Mucosa of stomach (tissue), 1 donor: Measurements from ENCODE around the gene SLU7.
"Not testable (repeated sequence)": the region's sequence is repeated elsewhere in the genome, so short reads cannot be mapped to it uniquely, and the experiment has no call there.

ENCODE experiments used
- H3K27me3 ChIP-seq: one replicate; pipeline ENCODE4 v1.7.0; 2013; ENCODE audit warnings: mild to moderate bottlenecking, low read length; ENCODE audit not compliant: control insufficient read depth, insufficient read depth
- H3K36me3 ChIP-seq: one replicate; pipeline ENCODE4 v1.7.0; 2013; ENCODE audit warnings: low read length; ENCODE audit not compliant: control insufficient read depth, insufficient read depth
- H3K4me1 ChIP-seq: one replicate; pipeline ENCODE4 v1.7.0; 2013; ENCODE audit warnings: mild to moderate bottlenecking, low read length; ENCODE audit not compliant: control insufficient read depth, insufficient read depth
- H3K4me3 ChIP-seq: one replicate; pipeline ENCODE4 v1.7.0; 2013; ENCODE audit warnings: low read length
- H3K9ac ChIP-seq: one replicate; pipeline ENCODE4 v1.7.0; 2013; ENCODE audit warnings: mild to moderate bottlenecking, low read length, moderate library complexity
- H3K9me3 ChIP-seq: one replicate; pipeline ENCODE4 v1.7.0; 2013; ENCODE audit warnings: mild to moderate bottlenecking, low read length, moderate library complexity; ENCODE audit not compliant: control insufficient read depth
- donor health status: Pancreatic carcinoma.

Gene SLU7

DNA sequence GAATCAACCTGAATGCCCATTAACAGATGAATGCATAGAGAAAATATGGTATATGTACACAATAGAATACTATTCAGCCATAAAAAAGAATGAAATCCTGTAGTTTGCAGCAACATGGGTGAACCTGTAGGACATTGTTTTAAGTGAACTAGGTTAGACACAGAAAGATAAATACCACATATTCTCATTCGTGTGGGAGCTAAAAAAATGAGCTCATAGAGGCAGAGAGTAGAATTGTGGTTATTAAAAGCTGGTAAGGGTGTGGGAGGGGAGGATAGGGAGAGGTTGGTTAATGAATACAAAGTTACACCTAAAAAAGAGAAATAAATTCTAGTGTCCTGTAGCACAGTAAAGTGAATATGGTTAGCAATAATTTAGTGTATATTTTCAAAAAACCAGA is 26.3 kb upstream of the SLU7 start:
- no peak overlapping the region for H3K4me3 ChIP-seq
- H3K9ac ChIP-seq: no peak overlapping the region
- no peaks in the 10 kb centered on the region for H3K9me3 ChIP-seq
- no peaks in the 10 kb centered on the region for H3K36me3 ChIP-seq
- H3K27me3 ChIP-seq: no peaks in the 10 kb centered on the region
- H3K4me1 ChIP-seq: no peaks in the 10 kb centered on the region

DNA sequence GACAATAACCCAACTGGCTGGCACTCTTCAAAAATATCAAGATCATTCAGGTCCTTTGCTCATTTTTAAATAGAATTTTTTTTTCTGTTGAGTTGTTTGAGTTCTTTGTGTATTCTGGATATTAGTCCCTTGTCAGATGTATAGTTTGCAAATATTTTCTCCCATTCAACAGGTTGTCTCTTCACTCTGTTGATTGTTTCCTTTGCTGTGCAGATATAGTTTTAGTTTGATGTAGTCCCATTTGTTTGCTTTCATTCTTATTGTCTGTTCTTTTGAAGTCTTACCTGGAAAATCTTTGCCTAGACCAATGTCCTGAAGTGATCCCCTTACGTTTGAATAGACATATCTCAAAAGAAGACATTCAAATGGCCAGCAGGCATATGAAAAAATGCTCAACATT is 25.5 kb upstream of the SLU7 start:
- no peaks in the 10 kb centered on the region for H3K4me1 ChIP-seq

DNA sequence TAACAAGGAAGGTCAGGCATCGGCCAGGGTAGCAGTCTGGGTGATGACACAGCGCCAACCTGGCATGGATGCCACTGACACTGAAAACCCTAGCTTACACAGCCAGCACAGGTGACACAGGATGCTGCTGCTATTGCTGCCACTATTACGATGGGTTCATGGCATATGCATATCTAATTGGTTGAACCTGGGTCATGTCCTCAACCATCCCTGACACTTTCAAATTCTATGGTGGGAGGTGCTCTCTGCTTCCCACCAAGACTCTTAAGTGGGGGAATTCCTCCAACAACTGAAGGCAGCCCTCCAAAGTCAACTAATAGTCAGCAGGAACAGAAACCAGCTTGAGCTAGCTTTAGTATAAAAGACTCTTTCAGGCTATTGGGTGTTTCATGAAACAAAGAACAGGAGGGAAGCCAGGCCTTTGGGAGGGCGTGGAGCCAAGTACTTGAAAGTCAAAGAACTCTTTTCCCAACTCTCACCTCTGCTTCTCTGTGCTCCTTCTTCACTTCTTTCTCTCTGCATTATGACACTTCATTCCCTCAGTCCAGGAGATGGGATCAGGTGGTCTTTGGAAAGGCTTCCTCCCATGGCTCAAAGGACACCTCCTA is 24.0 kb upstream of the SLU7 start:
- Histone ChIP-seq H3K36me3 (no peaks in the 10 kb centered on the region), H3K27me3 (no peaks in the 10 kb centered on the region), H3K4me3 (no peak overlapping the region), H3K9ac (no peak overlapping the region), H3K4me1 (peaks cover 8% of the 10 kb centered on the region), H3K9me3 (no peaks in the 10 kb centered on the region)

More for the DNA sequence above, 25.5 kb upstream of the SLU7 start:
- H3K27me3 ChIP-seq: no peaks in the 10 kb centered on the region
- no peaks in the 10 kb centered on the region for H3K36me3 ChIP-seq
- no peaks in the 10 kb centered on the region for H3K9me3 ChIP-seq
- H3K9ac ChIP-seq: no peak overlapping the region
- H3K4me3 ChIP-seq: no peak overlapping the region

DNA sequence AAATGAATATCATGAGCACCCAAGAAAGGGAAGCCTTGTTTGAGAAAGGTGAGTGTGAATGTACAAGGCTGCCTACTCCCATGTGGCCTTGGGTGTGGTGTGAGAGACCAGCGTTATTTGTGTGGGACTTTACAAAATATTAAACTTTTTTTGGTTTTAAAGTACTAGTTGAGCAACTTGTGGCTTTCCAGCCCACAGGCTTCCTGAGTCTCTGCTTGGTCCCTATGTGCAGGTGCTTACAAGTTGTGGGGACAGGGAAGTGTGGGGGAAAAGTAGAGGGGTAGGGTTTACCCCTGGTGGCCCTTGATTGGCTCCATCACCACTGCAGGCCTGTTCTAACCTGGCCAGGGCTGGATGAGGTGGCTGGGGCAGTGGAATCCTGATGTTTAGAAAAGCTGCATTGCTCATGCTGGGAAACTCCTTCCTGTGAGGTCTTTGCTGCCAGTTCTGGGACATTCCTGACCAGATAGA is 22.5 kb upstream of the SLU7 start:
- Histone ChIP-seq H3K27me3 (no peaks in the 10 kb centered on the region), H3K9me3 (no peaks in the 10 kb centered on the region), H3K36me3 (no peaks in the 10 kb centered on the region), H3K9ac (no peak overlapping the region), H3K4me3 (no peak overlapping the region), H3K4me1 (peaks cover 8% of the 10 kb centered on the region)

DNA sequence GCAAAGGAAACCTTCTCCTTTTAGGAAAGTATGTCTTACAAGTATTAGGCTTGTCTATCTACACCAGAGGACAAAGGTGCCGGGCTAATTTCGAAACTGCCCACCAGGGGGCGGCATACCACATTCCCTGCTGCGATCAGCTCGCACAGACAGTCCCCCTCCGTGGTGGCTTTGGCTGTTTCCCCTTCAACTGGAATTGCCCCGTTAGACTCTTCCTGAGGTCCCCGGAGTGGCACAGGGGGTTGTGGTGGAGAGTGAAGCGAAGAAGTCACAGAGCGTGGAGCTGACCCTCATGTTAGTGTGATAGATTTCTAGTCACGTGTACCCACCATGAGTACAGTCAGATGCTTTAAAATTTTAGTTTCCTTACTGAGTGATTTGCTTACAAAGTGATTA is 20.3 kb upstream of the SLU7 start:
- Histone ChIP-seq H3K9ac (peak overlapping the region; percentile 35), H3K4me1 (peaks cover 8% of the 10 kb centered on the region), H3K9me3 (no peaks in the 10 kb centered on the region), H3K4me3 (peak overlapping the region; percentile 31), H3K27me3 (no peaks in the 10 kb centered on the region), H3K36me3 (no peaks in the 10 kb centered on the region)

DNA sequence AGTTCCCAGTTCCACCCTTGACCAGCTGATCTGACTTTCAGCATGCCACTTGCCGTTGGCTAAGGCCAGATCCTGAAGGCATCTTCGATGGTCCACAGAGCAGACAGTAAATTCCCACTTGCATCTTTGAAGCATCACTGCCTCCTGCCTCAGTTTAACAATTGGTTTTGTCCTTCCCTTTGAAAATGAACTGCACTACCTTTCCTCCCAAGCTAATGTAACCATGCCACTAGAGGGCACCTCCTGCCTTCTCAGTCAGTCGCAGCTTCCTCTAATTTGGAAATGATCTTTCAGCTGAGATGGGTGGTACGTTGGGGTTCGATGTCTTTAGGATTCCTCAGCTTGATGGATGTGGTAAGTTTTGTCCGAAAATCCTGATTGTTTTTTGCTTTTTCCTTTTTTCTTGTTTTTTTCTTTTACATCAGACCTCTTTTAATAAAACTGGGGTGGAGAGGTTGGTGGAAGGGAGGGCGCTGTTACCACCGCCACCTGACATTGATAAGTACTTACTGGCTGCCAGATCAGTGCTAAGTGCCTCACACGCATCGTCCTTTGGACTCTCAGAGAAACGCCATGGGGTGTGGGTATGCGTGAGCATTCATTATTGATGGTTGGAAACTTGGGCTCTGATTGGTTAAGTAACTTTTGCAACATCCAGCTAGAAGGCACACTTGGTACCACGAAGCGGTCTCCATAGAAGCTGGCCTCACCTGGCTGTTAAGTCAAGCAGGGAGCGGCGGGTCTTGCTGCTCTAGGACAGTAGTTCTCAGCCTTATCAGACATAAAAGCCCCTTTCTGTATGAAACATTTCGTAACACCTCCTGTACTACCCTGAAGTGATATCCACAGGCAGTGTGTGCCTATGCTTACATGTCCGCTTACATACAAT is 19.7 kb upstream of the SLU7 start:
- Histone ChIP-seq H3K4me3 (peak overlapping the region; percentile 31), H3K27me3 (no peaks in the 10 kb centered on the region), H3K9ac (peak overlapping the region; percentile 35), H3K9me3 (no peaks in the 10 kb centered on the region), H3K36me3 (no peaks in the 10 kb centered on the region), H3K4me1 (peaks cover 8% of the 10 kb centered on the region)

DNA sequence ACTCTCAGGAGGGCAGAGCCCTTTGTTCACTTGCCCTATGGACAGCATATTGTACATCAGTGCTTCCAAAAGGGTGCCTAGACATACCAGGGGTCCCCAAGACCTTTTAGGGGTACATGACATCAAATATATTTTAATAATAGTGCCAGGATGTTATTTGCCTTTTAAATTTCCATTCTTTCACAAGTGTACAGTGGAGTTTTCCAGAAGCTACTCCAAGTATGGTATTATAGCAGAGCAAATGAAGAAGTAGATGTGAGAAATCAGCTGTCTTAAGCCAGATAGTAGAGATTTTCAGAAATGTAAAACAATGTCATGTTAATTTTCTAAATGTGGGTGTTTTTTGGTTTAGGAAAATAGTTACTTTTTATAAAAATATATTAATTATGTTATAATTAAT is 18.4 kb upstream of the SLU7 start:
- H3K9me3 ChIP-seq: no peaks in the 10 kb centered on the region
- no peak overlapping the region for H3K4me3 ChIP-seq
- no peak overlapping the region for H3K9ac ChIP-seq
- no peaks in the 10 kb centered on the region for H3K36me3 ChIP-seq
- peaks cover 8% of the 10 kb centered on the region for H3K4me1 ChIP-seq
- H3K27me3 ChIP-seq: no peaks in the 10 kb centered on the region

DNA sequence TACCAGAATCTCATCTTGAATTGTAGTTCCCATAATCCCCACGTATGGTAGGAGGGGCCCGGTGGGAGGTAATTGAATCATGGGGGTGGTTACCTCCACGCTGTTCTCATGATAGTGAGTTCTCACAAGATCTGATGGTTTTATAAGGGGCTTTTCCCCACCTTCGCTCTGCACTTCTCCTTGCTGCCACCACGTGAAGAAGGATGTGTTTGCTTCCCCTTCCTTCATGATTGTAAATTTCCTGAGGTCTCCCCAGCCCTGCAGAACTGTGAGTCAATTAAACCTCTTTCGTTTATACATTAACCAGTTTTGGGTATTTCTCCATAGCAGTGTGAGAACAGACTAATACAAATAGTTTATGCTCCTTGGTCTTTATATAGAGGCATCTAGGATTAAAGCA is 17.8 kb upstream of the SLU7 start:
- not testable (repeated sequence) for H3K4me3 ChIP-seq, H3K27me3 ChIP-seq, H3K9ac ChIP-seq, H3K36me3 ChIP-seq, H3K4me1 ChIP-seq, H3K9me3 ChIP-seq

DNA sequence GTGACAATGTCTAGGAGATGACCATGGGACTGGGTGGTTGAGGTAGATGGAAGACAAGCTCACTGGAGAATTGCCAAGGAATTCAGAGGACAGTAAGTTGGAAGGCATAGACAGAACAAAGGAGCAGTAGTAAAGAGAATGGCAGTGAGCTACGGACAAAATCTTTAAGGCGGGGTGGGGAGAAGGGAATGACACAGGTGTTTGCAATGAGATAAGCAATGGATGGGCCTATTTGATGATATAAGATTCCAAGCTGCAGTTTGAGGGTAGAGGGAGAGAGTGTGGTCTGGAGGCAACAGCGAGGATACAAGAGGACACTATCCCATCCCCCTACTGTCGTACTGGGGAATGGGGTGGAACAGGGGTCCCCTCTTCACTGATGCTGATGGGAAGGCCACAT is 17.1 kb upstream of the SLU7 start:
- H3K4me1 ChIP-seq: peaks cover 8% of the 10 kb centered on the region
- no peak overlapping the region for H3K9ac ChIP-seq
- no peaks in the 10 kb centered on the region for H3K27me3 ChIP-seq

DNA sequence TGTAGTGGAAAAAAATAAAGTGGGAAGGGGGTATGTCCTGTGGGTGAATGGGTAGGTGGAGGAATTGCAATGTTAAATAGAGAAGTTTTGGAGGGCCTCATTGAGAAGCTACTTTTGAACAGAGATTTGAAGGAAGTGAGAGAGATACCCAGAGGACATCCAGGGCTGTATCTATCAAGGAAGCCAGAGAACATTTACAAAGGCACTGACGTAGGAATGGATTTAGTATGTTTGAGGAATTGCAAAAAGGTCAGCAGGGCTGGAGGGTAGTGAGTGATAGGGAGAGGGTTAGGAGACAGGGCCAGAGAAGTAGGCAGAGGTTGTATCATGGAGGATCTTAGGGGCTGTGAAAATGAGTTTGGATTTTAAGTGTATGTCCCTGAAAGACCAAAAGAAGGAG is 16.7 kb upstream of the SLU7 start:
- Histone ChIP-seq H3K4me1 (peaks cover 8% of the 10 kb centered on the region), H3K36me3 (no peaks in the 10 kb centered on the region), H3K4me3 (no peak overlapping the region), H3K27me3 (no peaks in the 10 kb centered on the region), H3K9me3 (no peaks in the 10 kb centered on the region), H3K9ac (no peak overlapping the region)

More for the DNA sequence above, 17.1 kb upstream of the SLU7 start:
- Histone ChIP-seq H3K9me3 (no peaks in the 10 kb centered on the region), H3K36me3 (no peaks in the 10 kb centered on the region), H3K4me3 (no peak overlapping the region)

DNA sequence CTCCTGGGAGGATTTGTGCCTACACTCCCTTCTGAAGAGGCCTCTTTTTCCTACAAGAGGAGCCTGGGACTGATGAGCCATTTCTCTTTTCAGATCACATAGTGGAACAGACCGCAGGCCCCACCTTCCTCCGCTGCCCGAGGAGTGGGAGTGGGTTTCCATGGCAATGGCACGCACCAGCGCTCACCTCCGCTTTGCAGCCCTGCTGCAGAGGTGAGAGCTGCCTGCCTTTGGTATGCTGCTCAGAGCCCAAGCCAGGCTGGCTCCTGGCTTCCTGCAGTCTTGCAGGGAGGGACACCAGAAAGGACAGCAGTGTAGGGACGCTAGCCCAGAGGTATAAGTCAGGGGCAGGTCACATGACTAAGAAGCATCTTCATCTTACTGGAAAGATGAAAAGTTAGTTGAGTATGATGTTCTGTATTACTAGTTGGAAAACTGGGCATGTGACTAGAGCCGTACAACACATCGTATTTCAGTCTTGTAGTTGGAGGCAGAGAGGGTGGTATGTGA is 15.2 kb upstream of the SLU7 start:
- Histone ChIP-seq H3K9me3 (no peaks in the 10 kb centered on the region), H3K4me3 (no peak overlapping the region), H3K36me3 (no peaks in the 10 kb centered on the region), H3K27me3 (no peaks in the 10 kb centered on the region), H3K9ac (no peak overlapping the region), H3K4me1 (peaks cover 8% of the 10 kb centered on the region)

DNA sequence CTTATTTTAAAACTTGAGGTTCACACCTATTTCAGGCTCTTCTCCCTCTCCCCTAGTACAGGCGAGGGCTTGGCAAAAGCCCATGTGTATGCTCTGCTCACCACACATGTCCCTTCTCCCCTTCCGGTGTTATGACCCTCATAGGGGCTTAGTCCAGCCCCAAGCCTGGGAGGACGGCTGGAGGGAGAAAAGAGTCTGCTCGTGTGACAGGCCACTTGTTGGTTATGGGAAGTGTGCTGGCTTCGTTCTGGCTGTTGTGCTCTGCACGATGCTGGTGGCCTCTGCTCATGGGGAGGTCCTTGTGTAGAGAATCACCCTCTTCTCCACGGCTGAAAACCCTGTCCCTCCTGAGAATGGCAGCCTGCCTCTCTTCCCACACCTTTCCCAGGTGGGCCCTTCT is 13.9 kb upstream of the SLU7 start:
- no peaks in the 10 kb centered on the region for H3K36me3 ChIP-seq
- no peaks in the 10 kb centered on the region for H3K27me3 ChIP-seq
- no peaks in the 10 kb centered on the region for H3K4me1 ChIP-seq
- no peak overlapping the region for H3K9ac ChIP-seq
- no peaks in the 10 kb centered on the region for H3K9me3 ChIP-seq
- no peak overlapping the region for H3K4me3 ChIP-seq
